Left lung (tissue), 10 donors: ENCODE results near the gene SRD5A2. TPM values are rescaled to one million over a fixed set of nuclear protein-coding genes. Genes with fewer than 3 reads are reported as not detected.

ENCODE experiments used
- ATAC-seq: fragments of 200-7000 bp; cut with Tn5 transposase; one replicate; pipeline ENCODE4 v1.9.1; 2020; ENCODE audit warnings: moderate library complexity
- DNase-seq, 4 donors: peaks; one replicate each; pipeline ENCODE4 v3.0.0-alpha.2; 2013 to 2020
- H3K27ac ChIP-seq, 2 donors: fragments of 200-600 bp; sonication (generic) in 1 of 2; one replicate each; pipeline versions ENCODE4 v1.5.0 to v1.8.0; 2020 to 2021
- H3K27me3 ChIP-seq, 2 donors: fragments of 200-600 bp; sonication (generic) in 1 of 2; one replicate each; pipeline versions ENCODE4 v1.5.0 to v1.8.0; 2020 to 2021
- H3K36me3 ChIP-seq, 2 donors: fragments of 200-600 bp; sonication (generic) in 1 of 2; one replicate each; pipeline versions ENCODE4 v1.5.0 to v1.8.0; 2020 to 2021
- H3K4me1 ChIP-seq, 2 donors: fragments of 200-600 bp; one replicate each; pipeline ENCODE4 v1.8.0; 2021
- H3K4me3 ChIP-seq, 2 donors: fragments of 200-600 bp; sonication (generic) in 1 of 2; one replicate each; pipeline versions ENCODE4 v1.5.0 to v1.8.0; 2020 to 2021; ENCODE audit warnings: mild to moderate bottlenecking in 1 of 2
- H3K9me3 ChIP-seq, 2 donors: fragments of 200-600 bp; sonication (generic) in 1 of 2; one replicate each; pipeline versions ENCODE4 v1.5.0 to v1.8.0; 2020 to 2021
- CTCF ChIP-seq, 2 donors: fragments of 200-600 bp; sonication (generic) in 1 of 2; IDR thresholded peaks; one replicate each; pipeline versions ENCODE4 v1.5.0 to v1.8.0; 2021; ENCODE audit warnings: antibody characterized with exemption in 2 of 2
- intact Hi-C, 2 donors: fragments of 100-400 bp; cut with DNase I; formaldehyde crosslinking; loops; one replicate each; pipeline versions ENCODE4 v1.11.2 to v1.14.2; 2022
- polyA plus RNA-seq, 6 donors: library from polyadenylated mRNA; unstranded; fragments of 120-200 nt; gene quantifications; one replicate each; pipeline ENCODE4 v1.2.1, GENCODE V29; 2013; ENCODE audit not compliant: insufficient read length in 6 of 6
- total RNA-seq, 2 donors: library from RNA; stranded (reverse); fragmentation: NEBNext Ultra II Directional; extraction: Animal tissue kit (Norgen Biotek cat#: 25700); gene quantifications; one replicate each; pipeline ENCODE4 v1.2.1, GENCODE V29; 2021
- donor health status: DM: no; HTN: yes; CAD: no.
- donor health status: DM: no; HTN: no; CAD: no.

The SRD5A2 gene
- total and polyA plus RNA-seq, 8 donors, result 0.04 to 0.99 (median 0.46) TPM

GRCh38 chr2:31474296-31474695 is 106.4 kb downstream of the SRD5A2 start:
- Histone ChIP-seq H3K27ac (no peak overlapping the region), H3K4me3 (no peak overlapping the region), H3K9me3 (no peaks in the 10 kb centered on the region), H3K27me3 (no peaks in the 10 kb centered on the region), H3K4me1 (no peaks in the 10 kb centered on the region), H3K36me3 (no peaks in the 10 kb centered on the region)
- intact Hi-C loops, result no loop called here
- TF ChIP-seq CTCF (IDR thresholded peaks at IDR 0.05), result no peak
- DNase-seq, result no peak
- no peak for ATAC-seq

Other genes with a start within 250 kb of the SRD5A2 start
- 1 to 10 TPM in 1 of 2 donors, under 1 TPM in 1; 0.05 to 2.1 TPM for gene XDH, start 166.2 kb downstream of the SRD5A2 start, total RNA-seq
- under 1 TPM; 0.10 to 0.37 (median 0.25) TPM for gene XDH, start 166.2 kb downstream of the SRD5A2 start, polyA plus RNA-seq